GM19324 (cell line): ENCODE results near the gene CORO1C.

Source experiments
- ATAC-seq: cut with Tn5 transposase; IDR thresholded peaks from one replicate; pipeline ENCODE4 v1.9.1; 2021; ENCODE audit warnings: mild to moderate bottlenecking, moderate library complexity; ENCODE audit not compliant: unreplicated experiment, low FRiP score

Gene CORO1C

DNA sequence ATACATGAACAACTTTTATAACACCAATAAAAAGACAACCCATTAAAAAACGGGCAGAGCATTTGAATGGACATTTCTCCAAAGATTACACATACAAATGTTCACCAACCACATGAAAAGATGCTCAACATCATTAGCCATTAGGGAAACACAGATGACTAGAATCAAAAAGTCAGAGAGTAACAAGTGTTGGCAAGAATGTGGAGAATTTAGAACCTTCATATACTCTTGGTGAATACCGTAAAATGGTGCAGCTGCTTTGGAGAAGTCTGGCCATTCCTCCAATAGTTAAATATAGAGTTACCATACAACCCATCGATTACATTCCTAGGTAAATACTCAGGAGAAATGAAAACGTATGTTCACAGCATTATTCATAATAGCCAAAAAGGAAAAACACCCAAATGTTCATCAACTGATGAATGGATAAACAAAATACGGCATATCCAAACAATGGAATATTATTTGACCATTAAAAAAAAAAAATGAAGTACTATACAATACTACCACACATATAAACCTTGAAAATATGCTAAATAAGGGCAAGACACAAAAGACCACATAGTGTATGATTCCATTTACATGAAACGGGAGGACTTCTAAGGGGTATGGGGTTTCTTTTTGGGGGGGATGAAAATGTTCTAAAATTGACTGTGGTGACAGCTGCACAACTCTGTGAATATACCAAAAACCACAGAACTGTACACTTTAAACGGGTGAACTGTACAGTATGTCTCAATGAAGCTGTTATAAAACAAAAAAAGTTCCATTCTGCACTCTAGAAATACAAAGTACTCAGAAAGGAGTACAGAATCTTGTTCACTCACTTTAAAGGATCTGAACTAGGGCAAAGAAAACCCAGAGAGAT lies 3.2 kb downstream of the CORO1C start:
- no peak for ATAC-seq

GRCh38 chr12:108727161-108727560 lies 4.2 kb downstream of the CORO1C start:
- no peak for ATAC-seq

DNA sequence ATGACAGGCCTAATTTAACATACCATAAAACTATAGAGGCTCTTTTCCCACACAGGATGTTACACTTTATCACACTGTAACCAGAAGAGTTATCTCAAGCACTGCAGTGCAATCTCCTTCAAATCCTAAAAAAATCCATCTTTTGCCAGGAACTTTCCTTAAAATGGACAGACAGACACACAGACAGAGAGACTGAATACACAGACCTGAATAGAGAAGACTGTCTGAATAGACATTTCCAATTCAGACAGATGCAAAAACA lies 6.5 kb downstream of the CORO1C start:
- ATAC-seq = no peak

DNA sequence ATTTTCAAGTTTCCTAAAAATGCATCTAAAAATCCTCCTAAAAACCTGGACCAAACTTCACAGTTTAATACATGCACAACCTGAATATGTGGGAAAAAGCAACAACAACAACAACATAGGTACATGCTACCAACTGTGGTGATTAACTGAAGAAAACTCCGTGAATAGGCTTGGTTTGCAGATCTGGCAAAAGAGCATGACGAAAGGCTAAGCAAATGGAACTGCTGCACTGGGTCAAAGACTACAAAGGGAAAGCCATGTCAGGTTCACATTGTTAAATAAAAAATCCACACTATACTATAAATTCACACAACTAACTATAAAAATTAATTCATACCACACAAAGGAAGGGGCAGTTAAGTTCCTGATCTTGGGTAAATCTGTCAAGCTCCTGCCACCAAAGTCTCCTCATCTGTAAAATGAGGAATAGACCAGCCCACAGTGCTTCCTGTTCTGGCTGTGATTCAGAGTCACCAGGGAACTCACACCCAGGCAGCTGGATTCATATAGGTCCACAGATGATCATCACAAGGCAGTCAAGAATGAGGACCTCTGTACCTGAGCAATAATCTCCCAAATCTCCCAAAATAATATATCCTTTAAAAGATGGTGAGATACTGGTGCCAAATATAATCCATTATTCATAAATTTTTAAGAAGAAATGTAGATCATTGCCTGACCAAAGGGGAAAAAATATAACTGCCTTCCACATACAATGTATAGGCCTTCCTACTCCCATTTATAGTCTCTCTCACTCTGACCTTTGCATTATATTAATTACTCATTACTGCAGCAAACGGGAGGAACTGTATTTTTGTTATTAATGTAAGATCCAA lies 7.0 kb downstream of the CORO1C start:
- no peak for ATAC-seq

DNA sequence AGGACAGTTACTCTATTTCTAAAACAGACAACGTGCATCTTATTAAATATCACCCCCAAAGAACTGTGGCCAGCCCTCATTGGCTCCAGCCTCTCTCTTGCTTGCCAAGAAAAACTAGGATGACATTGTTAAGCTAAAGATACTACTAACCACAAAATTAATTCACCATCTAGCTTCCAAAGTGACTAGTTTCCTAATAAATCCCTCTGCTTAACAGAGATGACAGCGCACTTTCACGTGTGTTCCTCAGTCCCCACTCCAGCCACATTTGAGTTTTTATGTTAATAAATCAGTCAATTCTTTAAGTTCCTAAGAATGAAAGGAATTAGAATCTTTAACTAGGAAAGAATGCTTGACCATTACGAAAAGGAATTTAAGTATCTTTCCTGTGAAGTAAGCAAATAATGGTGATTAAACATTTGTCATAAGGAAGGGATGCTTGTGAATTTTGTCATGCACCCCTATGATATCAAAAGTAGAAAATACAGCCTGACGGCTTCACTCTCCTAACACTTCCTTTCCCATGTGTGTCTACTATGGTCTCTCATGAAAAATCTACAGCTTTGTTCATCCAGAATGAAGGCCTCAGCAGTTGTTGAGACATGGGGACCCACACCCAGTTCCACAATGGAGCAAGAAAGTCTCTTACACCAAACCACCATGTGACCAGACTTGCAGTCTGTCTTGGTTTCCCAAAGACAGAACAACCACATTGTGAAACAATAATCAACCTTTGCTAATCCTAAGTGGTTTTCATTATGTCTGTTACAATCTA lies 8.1 kb downstream of the CORO1C start:
- no peak for ATAC-seq

GRCh38 chr12:108722463-108722862 lies 8.9 kb downstream of the CORO1C start:
- ATAC-seq = no peak

GRCh38 chr12:108721824-108722223 lies 9.5 kb downstream of the CORO1C start:
- no peak for ATAC-seq

DNA sequence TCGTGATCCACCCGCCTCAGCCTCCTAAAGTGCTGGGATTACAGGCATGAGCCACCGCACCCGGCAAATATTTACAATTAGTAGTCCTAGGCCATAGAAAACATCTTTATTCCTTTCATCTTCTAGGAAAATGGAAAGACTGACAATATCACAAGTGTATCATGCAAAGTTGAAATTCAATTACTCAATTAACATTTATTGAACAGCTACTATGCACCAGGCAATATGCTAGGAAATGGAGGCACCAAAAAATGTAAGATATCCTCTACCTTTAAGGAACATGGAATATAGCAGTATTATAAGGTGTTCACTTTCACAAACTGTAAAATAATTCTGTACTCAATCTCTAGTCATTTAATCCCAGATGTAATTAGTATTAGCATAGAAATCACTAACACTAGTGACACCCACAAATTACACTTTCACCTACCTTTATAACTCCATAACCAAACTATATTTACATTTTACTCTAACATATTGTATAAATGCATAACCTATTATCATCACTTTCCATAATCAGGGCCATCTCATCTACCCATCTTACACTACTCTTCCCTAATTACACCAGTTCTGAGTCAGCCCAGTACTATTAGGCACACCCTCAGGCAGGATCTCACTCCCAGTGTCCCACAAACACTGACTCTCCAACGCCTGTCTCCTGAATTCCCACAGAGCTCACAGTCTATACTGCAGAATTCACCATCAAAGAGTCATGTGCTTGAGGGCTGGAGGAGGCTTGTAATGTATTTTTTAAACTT lies 10.4 kb downstream of the CORO1C start:
- ATAC-seq = no peak

GRCh38 chr12:108717243-108717642 lies 14.1 kb downstream of the CORO1C start:
- no peak for ATAC-seq

DNA sequence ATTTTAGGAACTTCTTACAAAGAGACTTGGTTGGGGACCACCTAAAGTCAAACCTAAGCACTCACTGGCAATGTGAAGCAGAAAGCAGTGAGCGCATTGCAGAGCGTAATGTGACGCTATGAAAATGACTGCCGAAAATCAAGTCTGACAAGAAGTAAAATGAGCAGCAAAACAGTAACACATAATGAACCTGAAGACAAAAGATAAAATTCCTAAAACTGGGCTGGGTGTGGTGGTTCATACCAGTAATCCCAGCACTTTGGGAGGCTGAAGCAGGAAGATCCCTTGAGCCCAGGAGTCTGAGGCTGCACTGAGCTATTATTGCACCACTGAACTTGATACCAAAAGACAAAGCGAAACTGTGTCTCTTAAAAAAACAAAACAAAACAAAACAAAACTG lies 16.5 kb downstream of the CORO1C start:
- no peak for ATAC-seq

DNA sequence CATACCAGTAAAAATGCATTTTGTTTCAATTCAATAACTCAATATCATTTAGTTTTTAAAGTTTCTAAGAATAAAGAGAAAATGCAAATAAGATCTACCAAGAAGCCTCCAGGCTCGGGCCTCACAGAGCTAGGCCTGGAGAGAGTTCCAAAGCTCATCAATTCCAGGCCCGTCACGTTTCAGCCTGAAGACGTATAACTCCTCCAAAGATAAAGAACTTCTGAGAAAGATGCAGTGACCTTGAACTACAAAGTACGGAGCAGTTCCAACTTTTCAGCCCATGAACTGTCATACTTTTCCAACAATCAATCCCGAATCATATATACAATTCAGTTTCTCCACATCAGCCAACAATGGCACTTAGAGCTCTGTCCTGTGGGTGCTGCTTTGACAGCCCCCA lies 17.8 kb downstream of the CORO1C start:
- no peak for ATAC-seq

- ATAC-seq = no peak
These were observed 18.5 kb downstream of the CORO1C start for GRCh38 chr12:108712925-108713203.

- no peak for ATAC-seq
These were observed 19.0 kb downstream of the CORO1C start for GRCh38 chr12:108712165-108712924.

DNA sequence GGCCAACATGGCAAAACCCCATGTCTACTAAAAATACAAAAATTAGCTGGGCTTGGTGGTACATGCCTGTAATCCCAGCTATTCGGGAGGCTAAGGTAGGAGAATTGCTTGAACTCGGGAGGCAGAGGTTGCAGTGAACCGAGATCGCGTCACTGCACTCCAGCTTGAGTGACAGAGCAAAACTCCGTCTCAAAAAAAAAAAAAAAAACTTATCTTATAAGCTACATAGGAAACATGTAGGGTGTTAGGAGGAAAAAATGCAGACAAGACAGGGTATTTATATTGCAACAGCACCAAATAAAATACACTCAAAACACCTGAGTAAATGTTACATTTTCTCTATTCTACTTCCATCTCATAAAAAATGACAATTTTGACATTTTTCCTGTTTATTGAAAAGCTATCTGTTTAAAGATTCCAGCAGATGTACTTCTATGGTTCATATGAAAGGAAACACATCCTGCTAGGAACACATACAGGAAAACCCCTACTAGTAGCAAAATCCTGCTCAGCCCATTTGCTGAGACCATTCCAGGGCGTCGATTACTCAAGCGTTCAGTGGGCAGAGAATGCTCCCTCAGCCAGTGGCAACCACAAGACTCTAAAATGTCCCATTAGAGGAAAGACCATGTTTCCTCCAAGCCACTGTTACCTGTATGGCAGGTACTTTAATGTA lies 19.7 kb downstream of the CORO1C start:
- no peak for ATAC-seq

GRCh38 chr12:108709697-108710096 lies 21.6 kb downstream of the CORO1C start:
- ATAC-seq = no peak

GRCh38 chr12:108704527-108704926 lies 26.8 kb downstream of the CORO1C start:
- no peak for ATAC-seq

- no peak for ATAC-seq
These were observed 28.6 kb downstream of the CORO1C start for GRCh38 chr12:108702595-108703320.

GRCh38 chr12:108701779-108702441 lies 29.4 kb downstream of the CORO1C start:
- no peak for ATAC-seq
